Measurements from ENCODE around the gene C1QTNF4. TPM values are rescaled to one million over a fixed set of nuclear protein-coding genes. Genes with fewer than 3 reads are reported as not detected.

Gene C1QTNF4
- total and polyA plus RNA-seq, 2 of the 13 experiments (the other 11 are each of a cell fraction or from before 2014, with no cell fraction given): not detected

GRCh38 chr11:47578524-47579494, 15.4 kb downstream of the C1QTNF4 start, which contains the start of the genes KBTBD4 and NDUFS3 (continued):
- TF ChIP-seq KIAA2018 (CRISPR knock-in tag; IDR thresholded peaks at IDR 0.05; ENCODE audit: borderline replicate concordance): peak; percentile 95; the same call in 1 of the 2 replicates
- peak; percentile 91; the same call in 1 of the 2 replicates for TF ChIP-seq SP140L (CRISPR knock-in tag; IDR thresholded peaks at IDR 0.05; ENCODE audit: borderline replicate concordance)
- peak; percentile 83 for TF ChIP-seq ZBTB34 (CRISPR knock-in tag; IDR thresholded peaks at IDR 0.05)
- TF ChIP-seq EZH2 (conservative IDR thresholded peaks at IDR 0.05; ENCODE audit: low read depth, low read length): no peak
- peak; percentile 88 for TF ChIP-seq ZNF567 (CRISPR knock-in tag; IDR thresholded peaks at IDR 0.05; ENCODE audit: borderline replicate concordance)
- TF ChIP-seq ZNF160 (CRISPR knock-in tag; IDR thresholded peaks at IDR 0.05): peak; percentile 88; the same call in 1 of the 2 replicates
- TF ChIP-seq ZNF44 (CRISPR knock-in tag; IDR thresholded peaks at IDR 0.05): 0 out of 2 replicates have a peak, but pooled peaks have one; percentile 69
- TF ChIP-seq HMG20B (CRISPR knock-in tag; conservative IDR thresholded peaks at IDR 0.05): no peak; the same call in 1 of the 2 replicates
- peak; percentile 97 for TF ChIP-seq ZNF709 (CRISPR knock-in tag; IDR thresholded peaks at IDR 0.05)
- peak; percentile 98 for TF ChIP-seq MIER3 (CRISPR knock-in tag; IDR thresholded peaks at IDR 0.05; ENCODE audit: borderline replicate concordance)
- no peak; the same call in 1 of the 2 replicates for TF ChIP-seq MXD1 (CRISPR knock-in tag; IDR thresholded peaks at IDR 0.05)
- TF ChIP-seq FIP1L1 (IDR thresholded peaks at IDR 0.05; ENCODE audit: borderline replicate concordance, insufficient read depth, low read depth, low read length): no peak
- TF ChIP-seq ZNF253 (CRISPR knock-in tag; IDR thresholded peaks at IDR 0.05; ENCODE audit: borderline replicate concordance): peak; percentile 73; the same call in 1 of the 2 replicates
- TF ChIP-seq ZNF468 (CRISPR knock-in tag; IDR thresholded peaks at IDR 0.05): no peak
- TF ChIP-seq RXRB (CRISPR knock-in tag; IDR thresholded peaks at IDR 0.05; ENCODE audit: borderline replicate concordance): peak; percentile 90
- TF ChIP-seq ZNF577 (CRISPR knock-in tag; IDR thresholded peaks at IDR 0.05; ENCODE audit: borderline replicate concordance, low read depth): no peak
- no peak for TF ChIP-seq ZFAT (CRISPR knock-in tag; conservative IDR thresholded peaks at IDR 0.05)
- peak; percentile 60 for TF ChIP-seq CEBPG (CRISPR knock-in tag; IDR thresholded peaks at IDR 0.05)
